HG03432 (cell line): ENCODE measurements around the gene SEMA3G.
A peak's percentile ranks its signal among the peaks of the same experiment; 100 is the strongest.

Experiments used
- ATAC-seq: cut with Tn5 transposase; IDR thresholded peaks from one replicate; pipeline ENCODE4 v1.9.1; 2021; ENCODE audit warnings: mild to moderate bottlenecking, moderate library complexity; ENCODE audit not compliant: unreplicated experiment

The SEMA3G gene

GRCh38 chr3:52479877-52480575 lies 35.1 kb upstream of the SEMA3G start:
- no peak for ATAC-seq

DNA sequence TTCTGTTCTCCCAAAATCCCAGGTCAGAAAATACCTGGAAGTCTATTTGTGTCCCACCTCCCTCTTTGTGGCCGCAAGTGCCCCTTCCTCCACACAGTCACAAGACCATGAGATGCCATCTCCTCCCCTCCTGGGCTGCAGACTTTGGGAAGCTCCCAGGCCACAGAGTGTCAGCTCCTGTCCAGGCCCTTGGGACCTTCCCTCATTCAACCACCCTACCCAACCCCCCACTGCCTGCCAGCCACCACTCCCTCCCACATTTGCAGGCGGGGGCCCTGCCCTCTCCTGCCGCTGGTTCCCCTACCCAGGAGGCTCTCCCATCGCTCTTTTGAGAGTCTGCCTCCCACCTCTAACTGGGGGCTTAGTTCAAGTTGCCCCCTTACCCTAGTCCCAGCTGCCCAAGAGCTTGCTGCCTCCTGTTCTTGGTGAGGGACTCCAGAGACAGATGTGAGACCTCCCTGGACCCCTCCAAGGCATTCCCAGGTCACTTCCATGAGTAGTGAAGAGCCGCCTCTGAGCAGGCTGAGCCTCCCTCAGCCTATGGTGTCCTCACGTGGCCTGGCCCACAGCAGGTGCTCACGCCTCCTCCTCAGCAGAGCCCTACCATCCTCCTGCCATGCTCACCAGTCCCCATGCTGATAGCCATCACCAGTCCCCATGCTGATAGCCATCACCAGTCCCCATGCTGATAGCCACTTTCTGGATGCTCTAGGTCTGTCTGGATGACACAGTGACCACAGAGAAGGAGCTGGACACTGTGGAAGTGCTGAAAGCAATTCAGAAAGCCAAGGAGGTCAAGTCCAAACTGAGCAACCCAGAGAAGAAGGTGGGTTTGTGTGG lies 34.4 kb upstream of the SEMA3G start:
- ATAC-seq, result no peak

DNA sequence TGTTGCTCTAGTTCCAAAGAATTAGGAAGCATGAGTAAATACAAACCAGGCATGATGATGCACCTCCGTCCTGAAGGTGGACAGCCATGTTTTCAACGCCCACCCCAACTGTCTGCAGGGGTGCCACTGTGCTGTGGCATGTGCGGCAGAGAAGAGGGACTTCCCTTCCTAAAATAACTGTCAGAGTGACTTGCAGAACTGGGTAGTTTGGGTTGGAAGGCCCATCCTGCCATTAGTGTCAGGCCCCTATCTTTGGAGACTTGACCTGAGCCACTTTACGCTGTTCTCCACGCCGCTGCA lies 32.8 kb upstream of the SEMA3G start:
- no peak for ATAC-seq

DNA sequence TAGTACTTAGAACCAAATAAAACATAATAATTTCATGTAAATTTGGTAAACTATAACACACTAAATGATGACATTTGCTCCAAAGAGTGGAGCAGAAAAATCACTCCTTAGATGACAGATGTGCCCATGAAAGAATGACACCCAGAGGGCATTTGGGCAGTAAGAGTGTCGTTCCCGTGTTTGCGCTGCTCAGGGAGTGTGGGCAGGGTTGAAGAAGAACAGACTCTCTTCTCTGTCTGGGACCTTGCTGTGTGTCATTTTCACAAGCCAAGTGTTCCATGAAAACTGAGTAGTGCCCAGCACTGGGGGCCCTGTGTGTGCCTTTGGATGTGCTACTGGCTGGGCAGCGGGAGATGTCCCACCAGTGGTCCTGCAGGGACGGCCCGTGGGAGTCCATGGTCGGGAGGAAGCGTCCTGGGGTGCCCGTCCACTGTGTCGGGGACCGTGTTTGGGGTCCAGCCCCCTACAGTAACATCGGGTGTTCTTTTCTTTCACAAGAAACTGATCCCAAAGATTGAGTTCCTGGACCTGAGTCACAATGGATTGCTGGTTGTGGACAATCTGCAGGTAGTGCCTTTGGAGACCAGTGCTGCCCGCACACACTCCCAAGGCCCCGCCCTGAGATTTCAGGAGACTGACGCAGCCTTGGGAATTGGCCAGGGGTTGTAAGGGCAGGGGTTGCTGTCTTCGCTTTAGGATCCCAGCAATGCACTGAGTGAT lies 32.3 kb upstream of the SEMA3G start:
- ATAC-seq, result no peak

GRCh38 chr3:52473026-52473425 lies 28.1 kb upstream of the SEMA3G start:
- ATAC-seq, result no peak

DNA sequence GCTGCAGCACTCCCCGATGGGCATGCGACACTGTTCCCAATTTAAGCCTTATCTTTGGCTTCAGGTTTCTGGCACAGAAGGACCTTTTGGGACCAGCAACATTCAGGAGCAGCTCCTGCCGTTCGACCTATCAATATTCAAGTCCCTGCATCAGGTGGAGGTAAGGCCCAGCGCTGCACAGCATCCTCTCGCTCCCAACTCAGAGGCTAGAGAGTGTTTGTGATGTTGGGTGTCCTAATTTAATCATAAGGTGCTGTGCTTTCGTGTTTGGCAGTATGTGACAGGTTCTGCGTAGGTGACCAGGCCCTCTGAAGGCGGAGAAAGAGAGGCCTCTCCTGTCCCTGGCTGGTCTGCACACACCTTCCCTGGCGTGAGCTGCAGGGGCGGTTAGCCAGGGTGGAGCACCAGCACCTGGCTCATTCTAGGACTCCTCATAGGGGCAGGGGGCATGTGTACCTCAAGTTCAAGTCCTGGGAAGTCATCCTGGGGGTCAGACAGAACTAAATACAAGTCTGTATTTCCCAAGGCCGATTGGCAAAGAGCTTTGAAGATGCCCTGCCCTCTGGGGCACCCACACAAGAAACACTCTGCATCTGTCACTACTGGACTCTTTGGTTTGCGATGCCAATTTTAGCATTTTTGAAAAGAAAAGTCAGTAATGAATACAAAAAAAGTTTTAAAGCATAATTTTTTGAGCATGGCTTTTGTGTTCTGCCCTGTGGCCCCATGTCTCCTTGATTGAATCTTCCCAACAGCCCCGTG lies 27.5 kb upstream of the SEMA3G start:
- no peak for ATAC-seq

GRCh38 chr3:52471371-52472238 lies 26.7 kb upstream of the SEMA3G start:
- ATAC-seq, result no peak

DNA sequence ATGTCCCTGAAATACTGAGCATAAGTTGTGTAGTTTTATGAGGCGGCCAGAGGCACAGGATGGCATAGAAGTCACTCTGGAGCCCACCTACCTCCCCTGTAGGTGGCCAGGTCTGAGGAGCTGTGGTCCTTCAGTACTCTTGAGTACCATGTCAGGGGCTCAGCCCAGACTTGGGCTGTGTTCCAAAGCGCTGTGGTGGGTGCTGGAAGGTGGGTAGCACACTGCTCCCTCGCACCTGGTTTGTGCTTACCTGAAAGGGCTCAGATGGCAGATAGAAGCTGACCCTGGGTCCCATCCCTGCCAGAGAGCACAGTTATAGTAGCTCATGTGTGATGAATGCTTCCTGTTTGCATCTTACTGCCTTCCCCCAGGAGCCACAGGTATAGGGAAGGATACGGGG lies 26.0 kb upstream of the SEMA3G start:
- no peak for ATAC-seq

- no peak for ATAC-seq
These were observed 24.1 kb upstream of the SEMA3G start for GRCh38 chr3:52469001-52469400.

DNA sequence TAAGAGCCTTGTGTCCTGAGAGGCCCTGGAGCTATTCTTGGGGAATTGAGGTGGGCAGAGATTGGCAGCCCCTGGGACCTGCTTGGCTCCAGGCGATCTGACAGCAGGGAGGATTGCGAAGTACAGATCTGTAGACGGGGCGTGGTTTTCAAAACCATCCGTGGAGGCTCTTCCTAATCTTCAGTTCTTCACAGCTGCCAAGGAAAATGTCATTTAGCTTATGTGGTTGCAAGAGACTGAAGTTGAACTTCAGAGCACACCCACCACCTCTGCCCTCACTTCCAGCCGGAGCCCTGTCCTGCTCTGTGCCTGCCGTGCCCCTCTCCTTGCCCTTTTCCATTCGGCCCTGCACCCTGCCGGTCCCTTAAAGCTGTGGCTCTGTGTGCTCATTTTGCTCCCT lies 23.4 kb upstream of the SEMA3G start:
- no peak for ATAC-seq

GRCh38 chr3:52463416-52463815 lies 18.5 kb upstream of the SEMA3G start:
- no peak for ATAC-seq

- ATAC-seq, result no peak
These were observed 17.0 kb upstream of the SEMA3G start for GRCh38 chr3:52461874-52462273.

DNA sequence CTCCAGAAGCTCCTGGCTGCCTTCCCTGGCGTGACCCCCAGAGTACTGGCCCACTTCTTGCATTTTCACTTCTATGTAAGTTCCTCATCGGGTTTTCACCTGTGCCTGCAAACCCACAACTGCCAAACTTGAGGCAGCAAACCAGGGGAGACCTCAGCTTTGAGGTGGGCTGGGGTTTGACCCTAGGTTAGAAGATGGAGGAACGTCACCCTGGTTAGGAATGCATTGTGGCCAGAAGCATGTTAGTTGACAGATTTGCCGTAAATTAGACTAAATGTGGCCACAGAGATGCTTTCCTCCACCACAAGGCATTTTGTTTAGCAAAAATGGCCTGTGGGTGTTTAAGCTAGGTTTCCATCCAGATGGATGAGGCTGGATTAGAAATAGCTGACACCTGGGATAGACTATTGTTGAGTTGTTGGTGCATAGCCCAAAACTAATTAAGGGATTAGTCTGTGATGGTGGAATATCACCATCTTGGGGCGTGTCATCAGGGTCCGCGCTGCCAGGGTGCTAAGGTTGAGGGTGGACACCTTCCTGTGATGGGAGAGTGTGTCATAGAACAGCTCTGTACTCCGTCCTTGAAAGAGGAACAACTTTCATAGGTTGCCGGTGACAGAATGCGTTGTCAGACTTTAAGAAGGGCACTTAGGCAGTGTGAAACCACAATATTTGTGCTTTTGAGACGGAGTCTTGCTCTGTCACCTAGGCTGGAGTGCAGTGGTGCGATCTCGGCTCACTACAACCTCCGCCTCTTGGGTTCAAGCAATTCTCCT lies 14.1 kb upstream of the SEMA3G start:
- no peak for ATAC-seq

DNA sequence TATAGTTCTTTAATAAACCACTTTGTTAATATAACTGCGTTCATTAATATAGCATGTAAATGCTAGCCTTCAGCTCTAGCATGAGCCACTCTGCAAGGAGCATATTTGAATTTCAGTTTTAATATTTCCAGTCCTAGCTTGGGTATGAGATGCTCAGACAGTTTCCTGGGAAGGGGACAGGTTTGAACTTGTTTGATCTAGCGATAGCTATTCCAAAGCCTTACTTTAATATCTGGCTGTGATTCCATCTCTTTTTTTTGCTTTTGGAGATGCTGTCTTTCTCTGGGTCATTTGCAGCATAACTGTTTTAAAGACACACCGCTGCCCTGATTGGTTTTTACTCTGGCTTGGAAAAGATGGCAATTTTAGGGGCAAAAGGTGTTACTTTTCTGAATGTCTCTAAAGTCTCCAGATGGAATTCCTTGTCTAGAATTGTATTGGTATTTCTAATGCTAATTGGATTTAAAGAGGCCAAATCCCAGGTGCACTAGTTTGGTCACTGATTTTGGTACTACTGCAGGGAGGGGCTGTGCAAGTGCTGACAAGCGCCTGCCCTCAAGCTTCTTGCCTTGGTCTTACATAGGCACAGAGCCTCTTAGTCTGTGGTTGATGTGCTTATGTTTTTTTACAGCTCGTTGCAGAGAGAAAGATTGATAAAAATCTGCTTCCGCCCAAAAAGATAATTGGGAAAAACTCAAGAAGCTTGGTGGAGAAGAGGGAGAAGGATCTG lies 13.3 kb upstream of the SEMA3G start:
- no peak for ATAC-seq

- ATAC-seq, result no peak
These were observed 11.9 kb upstream of the SEMA3G start for GRCh38 chr3:52456800-52457183.

- ATAC-seq, result no peak
These were observed 11.4 kb upstream of the SEMA3G start for GRCh38 chr3:52456169-52456799.

GRCh38 chr3:52455283-52456168 lies 10.6 kb upstream of the SEMA3G start, which contains the start of gene NISCH:
NISCH (plus strand) TSS chr3:52455604; CDS start chr3:52455642, 38 bp downstream.
- ATAC-seq, result peak; percentile 81
